Effector memory CD8-positive, alpha-beta T cell (primary cell): Measurements from ENCODE around the gene LURAP1L.

Source experiments
- ATAC-seq: fragments of 150-1000 bp; cut with Tn5 transposase; replicated peaks from 2 replicates; pipeline ENCODE4 v1.10.0; 2021; ENCODE audit warnings: mild to moderate bottlenecking, moderate library complexity
- DNase-seq, 3 experiments: peaks; one replicate each; pipeline ENCODE4 v3.0.0; 2021
- H3K27ac Mint-ChIP-seq, 2 donors: one replicate each; pipeline ENCODE4 v1.8.0; 2022; ENCODE audit warnings: mild to moderate bottlenecking in 2 of 2, mixed read lengths in 2 of 2, moderate library complexity in 2 of 2
- H3K27me3 Mint-ChIP-seq, 2 donors: one replicate each; pipeline ENCODE4 v1.8.0; 2022; ENCODE audit warnings: mixed read lengths in 2 of 2
- H3K36me3 Mint-ChIP-seq: one replicate; pipeline ENCODE4 v1.8.0; 2022; ENCODE audit warnings: mild to moderate bottlenecking, moderate library complexity, mixed read lengths; ENCODE audit not compliant: insufficient read depth
- H3K4me1 Mint-ChIP-seq, 2 donors: one replicate each; pipeline ENCODE4 v1.8.0; 2022; ENCODE audit warnings: low read depth in 2 of 2, mixed read lengths in 2 of 2
- H3K4me3 Mint-ChIP-seq, 2 donors: one replicate each; pipeline ENCODE4 v1.8.0; 2022; ENCODE audit warnings: mild to moderate bottlenecking in 2 of 2, mixed read lengths in 2 of 2, moderate library complexity in 2 of 2
- H3K9me3 Mint-ChIP-seq, 2 donors: one replicate each; pipeline ENCODE4 v1.8.0; 2022; ENCODE audit warnings: mixed read lengths in 2 of 2

LURAP1L gene

DNA sequence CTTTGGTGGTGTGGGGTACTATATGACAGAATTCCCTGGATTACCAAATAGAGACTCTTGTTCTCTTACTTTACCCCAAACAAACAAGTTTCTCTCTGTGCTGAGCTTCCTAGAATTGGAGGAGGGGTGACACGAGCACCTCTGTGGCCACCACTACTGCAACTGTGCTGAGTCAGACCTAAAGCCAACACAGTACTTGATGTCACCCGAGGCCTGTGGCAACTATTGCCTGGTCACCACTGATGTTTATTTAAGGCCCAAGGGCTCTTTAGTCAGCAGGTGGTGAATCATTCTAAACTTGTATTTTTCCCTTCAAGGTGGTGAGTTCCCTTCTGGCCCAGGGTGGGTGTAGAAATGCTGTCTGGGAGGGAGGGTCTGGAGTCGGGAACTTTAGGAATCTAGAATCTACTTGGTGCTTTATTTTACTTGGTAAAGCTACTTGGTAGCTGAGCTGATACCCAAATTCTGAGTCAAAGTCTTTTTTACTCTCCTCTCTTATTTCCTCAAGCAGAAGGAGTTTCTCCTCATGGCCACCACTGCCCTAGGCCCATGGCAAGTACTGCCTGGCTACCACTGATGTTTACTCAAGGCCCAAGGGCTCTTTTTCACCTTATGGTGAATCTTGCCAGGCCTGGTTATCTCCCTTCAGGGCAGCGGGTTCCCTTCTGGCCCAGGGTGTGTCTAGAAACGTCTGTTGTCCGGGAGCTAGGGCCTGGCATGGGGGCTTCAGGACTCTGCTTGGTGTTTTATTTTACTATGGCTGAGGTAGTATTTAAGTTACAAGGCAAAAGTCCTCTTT lies 9.8 kb downstream of the LURAP1L start:
- H3K4me1 Mint-ChIP-seq = no peaks in the 10 kb centered on the region
- H3K36me3 Mint-ChIP-seq = no peaks in the 10 kb centered on the region
- no peak for DNase-seq
- peaks cover 5 to 15% of the 10 kb centered on the region in 2 donors for H3K9me3 Mint-ChIP-seq
- no peak overlapping the region for H3K27ac Mint-ChIP-seq
- no peaks in the 10 kb centered on the region for H3K27me3 Mint-ChIP-seq
- ATAC-seq = no peak
- no peak overlapping the region for H3K4me3 Mint-ChIP-seq

DNA sequence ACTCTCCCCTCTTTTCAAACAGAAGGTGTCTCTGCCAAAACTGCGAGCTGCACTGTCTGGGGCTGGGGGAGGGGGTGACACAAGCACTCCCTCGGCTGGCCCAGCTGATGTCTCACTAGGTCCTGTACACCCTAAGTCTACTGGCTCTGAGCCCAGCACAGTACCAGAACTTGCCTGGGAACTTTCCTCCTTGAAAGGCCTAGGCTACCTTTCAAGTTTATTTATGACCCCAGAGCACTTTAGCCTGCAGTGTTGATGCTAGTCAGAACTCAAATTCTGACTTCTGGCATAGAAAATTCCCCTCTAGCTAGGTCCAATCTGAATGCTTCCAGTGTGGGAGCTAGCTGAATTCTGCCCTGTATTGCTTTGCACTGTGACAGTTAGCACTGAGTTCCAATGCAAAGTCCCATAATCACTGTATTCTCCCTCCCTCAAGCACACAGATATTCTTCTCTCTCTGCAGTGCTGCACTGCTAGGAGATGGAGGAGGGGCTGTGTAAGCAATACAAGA lies 10.5 kb downstream of the LURAP1L start:
- ATAC-seq = no peak
- Mint-ChIP-seq H3K9me3 (peaks cover 5 to 15% of the 10 kb centered on the region in 2 donors), H3K4me1 (no peaks in the 10 kb centered on the region), H3K27me3 (no peaks in the 10 kb centered on the region), H3K4me3 (no peak overlapping the region), H3K36me3 (no peaks in the 10 kb centered on the region), H3K27ac (no peak overlapping the region)
- no peak for DNase-seq

DNA sequence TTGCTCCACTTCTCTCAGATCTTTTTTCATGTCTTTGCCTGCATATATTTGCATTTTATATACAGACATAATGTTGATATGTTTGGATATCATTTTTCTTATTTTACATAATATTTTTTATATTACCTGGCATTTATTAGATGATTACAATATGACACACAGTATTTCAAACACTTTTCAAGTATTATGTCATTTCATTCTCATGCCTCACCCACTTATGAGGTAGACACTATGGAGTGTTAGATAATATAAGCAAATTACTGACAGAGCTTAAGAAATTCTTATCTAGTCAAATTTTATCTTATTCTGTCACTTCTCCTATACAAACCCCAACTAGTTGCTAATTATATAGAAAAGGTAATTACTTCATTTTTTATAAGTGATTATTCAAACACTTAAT lies 11.1 kb downstream of the LURAP1L start:
- Mint-ChIP-seq H3K27ac (no peak overlapping the region), H3K9me3 (peaks cover 5 to 15% of the 10 kb centered on the region in 2 donors), H3K36me3 (no peaks in the 10 kb centered on the region), H3K4me1 (no peaks in the 10 kb centered on the region), H3K27me3 (no peaks in the 10 kb centered on the region), H3K4me3 (no peak overlapping the region)
- DNase-seq (no peak), ATAC-seq (no peak)

DNA sequence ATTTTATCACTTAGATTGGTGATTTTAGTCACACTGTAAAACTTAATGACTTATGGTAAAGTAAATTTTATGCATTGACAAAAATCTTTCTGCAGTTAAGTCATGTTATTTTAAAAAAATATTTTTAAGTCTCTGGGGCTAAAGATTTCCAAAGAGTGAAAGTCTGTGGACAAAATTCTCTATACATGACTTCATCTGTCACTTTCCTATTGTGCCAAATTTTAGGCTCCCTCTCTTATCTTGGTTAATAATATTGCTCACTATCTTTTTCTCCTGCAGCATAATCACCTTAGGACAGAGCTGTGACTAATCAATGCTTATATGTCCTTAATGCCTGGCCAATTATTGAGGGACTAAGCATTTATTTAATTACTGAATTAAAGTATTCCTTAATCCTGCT lies 15.2 kb downstream of the LURAP1L start:
- no peak overlapping the region for H3K4me3 Mint-ChIP-seq
- H3K4me1 Mint-ChIP-seq = no peaks in the 10 kb centered on the region
- H3K27me3 Mint-ChIP-seq = no peaks in the 10 kb centered on the region
- H3K9me3 Mint-ChIP-seq = peaks cover 8% of the 10 kb centered on the region in 2 donors
- ATAC-seq (no peak), DNase-seq (no peak)
- H3K27ac Mint-ChIP-seq = no peak overlapping the region
- H3K36me3 Mint-ChIP-seq = no peaks in the 10 kb centered on the region

DNA sequence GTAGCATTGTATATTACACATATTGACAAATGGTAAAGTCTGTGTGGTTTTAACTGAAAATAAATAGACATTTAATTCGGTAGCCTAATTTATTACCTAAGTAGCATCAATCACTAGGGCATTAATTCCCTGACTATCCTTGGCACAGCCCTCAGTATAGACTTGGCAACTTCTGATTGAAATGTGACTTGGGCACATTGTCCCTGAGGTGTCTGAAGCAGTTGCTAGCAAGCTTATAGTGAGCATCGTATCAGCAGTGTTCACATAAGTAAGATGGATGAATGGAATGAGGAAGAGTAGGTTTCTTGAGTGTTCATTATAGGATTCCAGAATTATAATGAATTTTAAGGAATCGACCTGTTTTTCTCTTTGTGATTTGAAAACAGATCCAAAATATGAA lies 16.1 kb downstream of the LURAP1L start:
- DNase-seq (no peak), ATAC-seq (no peak)
- no peaks in the 10 kb centered on the region for H3K4me1 Mint-ChIP-seq
- no peaks in the 10 kb centered on the region for H3K27me3 Mint-ChIP-seq
- no peaks in the 10 kb centered on the region for H3K36me3 Mint-ChIP-seq
- no peak overlapping the region for H3K4me3 Mint-ChIP-seq
- H3K9me3 Mint-ChIP-seq = peaks cover 8% of the 10 kb centered on the region in 2 donors
- H3K27ac Mint-ChIP-seq = no peak overlapping the region

DNA sequence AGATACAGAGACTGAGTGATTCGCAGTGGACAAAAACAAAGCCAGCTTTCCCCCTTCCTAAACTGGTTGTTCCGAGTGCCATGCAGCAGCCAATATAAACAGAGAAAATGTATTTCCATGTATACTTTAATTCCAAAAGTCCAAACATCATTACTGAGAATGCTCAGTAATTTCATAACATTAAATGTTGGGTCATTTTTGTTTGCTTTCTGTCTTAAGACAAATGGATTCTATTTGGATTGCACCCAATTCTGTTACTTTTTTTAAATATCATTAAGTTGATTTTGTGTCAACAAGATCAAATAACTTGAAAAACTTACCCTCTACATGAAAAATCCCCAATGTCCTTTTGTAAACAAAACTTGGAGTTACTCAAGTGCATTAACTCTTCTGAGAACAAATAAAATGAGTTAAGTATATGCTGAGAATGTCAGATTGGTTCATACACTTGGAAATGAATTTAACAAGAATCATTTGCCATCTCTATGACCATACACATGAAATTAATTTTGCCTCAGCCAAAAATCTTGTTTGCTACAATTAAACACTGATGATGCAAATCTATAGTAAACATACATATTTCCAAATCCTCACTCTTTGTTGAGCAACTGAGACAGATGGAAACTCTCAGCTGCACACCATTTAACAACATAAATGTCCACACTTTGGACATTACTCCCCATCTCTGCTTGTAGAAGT lies 19.4 kb downstream of the LURAP1L start:
- no peaks in the 10 kb centered on the region for H3K4me1 Mint-ChIP-seq
- ATAC-seq = no peak

DNA sequence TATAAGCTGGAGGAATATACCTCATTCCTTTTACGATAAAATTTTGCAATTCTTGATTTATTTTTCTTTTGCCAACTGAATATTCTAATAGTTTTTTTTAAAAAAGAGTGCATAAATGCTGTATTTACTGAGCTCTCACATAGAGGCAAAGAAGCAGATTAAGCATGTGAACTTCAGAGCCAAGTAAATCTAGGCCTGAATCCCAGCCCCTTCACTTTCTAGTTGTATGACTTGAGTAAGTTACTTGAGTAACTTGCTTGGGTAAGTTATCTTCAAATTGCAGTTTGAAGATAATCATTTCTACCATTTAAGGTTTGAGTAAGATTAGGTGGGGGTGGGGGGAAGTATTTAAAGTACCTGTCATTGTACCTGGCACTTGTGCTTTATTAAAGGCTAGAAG lies 21.8 kb downstream of the LURAP1L start:
- no peak overlapping the region for H3K4me3 Mint-ChIP-seq
- no peaks in the 10 kb centered on the region for H3K36me3 Mint-ChIP-seq
- no peak overlapping the region for H3K27ac Mint-ChIP-seq
- DNase-seq (no peak), ATAC-seq (no peak)
- H3K9me3 Mint-ChIP-seq = peaks cover 0 to 3% of the 10 kb centered on the region in 2 donors
- no peaks in the 10 kb centered on the region for H3K27me3 Mint-ChIP-seq
- no peaks in the 10 kb centered on the region for H3K4me1 Mint-ChIP-seq

More for the DNA sequence above, 19.4 kb downstream of the LURAP1L start:
- Mint-ChIP-seq H3K27me3 (no peaks in the 10 kb centered on the region), H3K36me3 (no peaks in the 10 kb centered on the region), H3K27ac (no peak overlapping the region), H3K9me3 (peaks cover 0 to 6% of the 10 kb centered on the region in 2 donors), H3K4me3 (no peak overlapping the region)
- no peak for DNase-seq

DNA sequence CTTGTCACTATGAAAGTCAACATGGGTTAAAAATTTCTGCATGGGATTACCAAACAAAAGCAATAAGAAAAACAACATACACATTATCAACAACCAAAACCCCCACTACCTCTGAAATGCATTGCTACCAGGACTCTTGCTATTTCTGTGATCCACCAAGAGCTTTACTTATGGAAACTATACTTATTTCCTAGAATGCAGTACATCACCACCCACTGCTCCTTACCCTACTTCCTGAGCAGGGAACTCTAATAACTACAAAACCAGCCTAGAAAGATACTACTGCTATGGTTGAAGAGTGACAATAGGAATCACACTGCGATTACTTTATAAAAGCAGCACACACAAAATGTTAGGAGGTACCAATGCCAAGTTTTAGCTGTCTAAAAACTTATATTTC lies 22.2 kb downstream of the LURAP1L start:
- no peaks in the 10 kb centered on the region for H3K27me3 Mint-ChIP-seq
- DNase-seq (no peak), ATAC-seq (no peak)
- no peaks in the 10 kb centered on the region for H3K4me1 Mint-ChIP-seq
- no peak overlapping the region for H3K27ac Mint-ChIP-seq
- no peaks in the 10 kb centered on the region for H3K36me3 Mint-ChIP-seq
- no peak overlapping the region for H3K4me3 Mint-ChIP-seq
- peaks cover 0 to 3% of the 10 kb centered on the region in 2 donors for H3K9me3 Mint-ChIP-seq

DNA sequence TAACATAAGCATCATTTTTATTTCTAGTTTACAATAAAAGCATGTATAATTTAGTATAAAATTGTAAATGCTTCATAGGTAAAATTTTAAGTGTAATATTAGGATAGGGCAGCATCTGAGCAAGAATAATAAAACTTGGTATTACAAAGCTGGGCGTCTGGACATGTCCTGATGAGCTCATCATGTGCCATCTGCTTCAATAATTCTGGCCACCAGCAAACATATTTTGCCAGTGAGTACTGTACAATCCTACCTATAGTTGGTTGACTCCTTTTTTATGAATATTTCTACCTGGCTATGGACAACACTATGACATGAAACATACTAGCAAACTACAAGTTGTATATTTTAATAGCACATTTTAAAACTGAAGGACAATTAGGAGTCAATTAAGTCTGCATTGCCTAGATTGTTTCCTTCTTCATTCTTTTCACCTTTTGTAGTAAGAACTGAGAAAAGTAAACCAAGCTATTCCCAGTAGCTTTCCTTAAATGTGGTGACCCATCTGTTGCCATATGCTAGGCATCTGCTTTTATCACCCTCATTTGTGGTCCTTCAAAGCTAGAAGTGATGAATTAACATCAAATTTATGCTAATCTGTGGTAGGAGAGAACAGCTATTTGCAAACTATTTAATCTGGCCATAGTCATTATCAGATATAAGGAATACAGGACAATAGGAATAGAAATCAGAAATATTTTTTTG lies 23.4 kb downstream of the LURAP1L start:
- H3K4me3 Mint-ChIP-seq = no peak overlapping the region
- H3K4me1 Mint-ChIP-seq = no peaks in the 10 kb centered on the region
- H3K27ac Mint-ChIP-seq = no peak overlapping the region
- peaks cover 5 to 11% of the 10 kb centered on the region in 2 donors for H3K9me3 Mint-ChIP-seq
- no peaks in the 10 kb centered on the region for H3K36me3 Mint-ChIP-seq
- ATAC-seq (no peak), DNase-seq (no peak)
- no peaks in the 10 kb centered on the region for H3K27me3 Mint-ChIP-seq

DNA sequence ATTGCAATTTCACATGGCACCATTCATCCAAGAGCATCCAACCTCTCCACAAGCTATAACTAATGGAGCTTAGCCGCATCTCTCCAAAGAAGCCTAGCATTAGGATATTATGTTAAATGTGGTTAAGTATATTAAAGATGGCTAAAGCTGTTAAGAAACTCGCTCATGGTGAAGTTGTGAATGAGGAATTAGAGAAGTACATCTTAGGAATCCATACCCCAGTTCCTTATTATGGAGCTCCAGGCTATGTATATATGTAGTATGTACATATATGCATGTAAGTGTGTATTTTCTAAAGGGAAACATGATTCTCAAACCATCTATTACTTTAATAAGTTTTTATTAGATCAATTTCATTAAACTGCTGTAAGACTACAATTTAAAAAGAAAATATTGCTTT lies 26.4 kb downstream of the LURAP1L start:
- ATAC-seq = no peak
- H3K4me3 Mint-ChIP-seq = no peak overlapping the region
- no peaks in the 10 kb centered on the region for H3K4me1 Mint-ChIP-seq
- H3K27ac Mint-ChIP-seq = no peak overlapping the region
- no peak for DNase-seq
- no peaks in the 10 kb centered on the region for H3K27me3 Mint-ChIP-seq
- H3K9me3 Mint-ChIP-seq = peaks cover 5 to 11% of the 10 kb centered on the region in 2 donors
- no peaks in the 10 kb centered on the region for H3K36me3 Mint-ChIP-seq

DNA sequence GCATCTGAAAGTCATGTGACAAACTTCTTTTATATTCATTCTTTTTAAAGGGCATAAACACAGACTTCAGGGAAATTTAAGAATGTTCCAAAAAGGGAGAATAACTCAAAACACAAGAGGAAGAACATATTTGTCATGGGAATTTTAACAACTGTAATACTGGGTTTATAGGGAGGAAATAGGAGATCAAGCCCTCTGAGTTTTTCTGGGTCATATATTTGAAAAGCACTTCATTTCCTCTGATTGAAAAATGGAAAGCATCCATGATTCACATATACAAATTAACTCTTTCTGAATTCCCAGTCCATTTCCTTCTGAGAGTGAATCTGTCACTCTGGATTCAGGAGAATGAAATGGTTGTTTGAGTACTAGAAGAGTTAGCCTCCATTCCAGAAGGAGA lies 26.8 kb downstream of the LURAP1L start:
- no peaks in the 10 kb centered on the region for H3K4me1 Mint-ChIP-seq
- peaks cover 5 to 11% of the 10 kb centered on the region in 2 donors for H3K9me3 Mint-ChIP-seq
- no peaks in the 10 kb centered on the region for H3K36me3 Mint-ChIP-seq
- no peaks in the 10 kb centered on the region for H3K27me3 Mint-ChIP-seq
- DNase-seq (no peak), ATAC-seq (no peak)
- H3K4me3 Mint-ChIP-seq = no peak overlapping the region
- no peak overlapping the region for H3K27ac Mint-ChIP-seq

DNA sequence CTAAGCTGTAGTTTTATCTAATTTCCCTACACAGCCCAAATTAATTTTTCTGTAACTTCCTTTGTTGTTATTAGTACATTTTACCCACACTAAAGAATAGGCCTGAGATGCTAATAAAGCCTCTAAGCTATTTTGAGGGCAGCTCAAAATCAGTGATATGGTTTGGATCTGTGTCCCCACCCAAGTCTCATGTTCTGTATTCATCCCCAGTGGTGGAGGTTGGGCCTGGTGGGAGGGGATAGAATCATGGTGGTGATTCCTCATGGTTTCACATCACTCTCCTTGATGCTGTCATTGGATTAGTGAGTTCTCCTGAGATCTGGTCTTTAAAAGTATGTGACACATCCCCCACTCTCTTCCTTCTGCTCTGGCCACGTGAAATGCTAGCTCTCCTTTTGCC lies 27.3 kb downstream of the LURAP1L start:
- H3K36me3 Mint-ChIP-seq = no peaks in the 10 kb centered on the region
- no peaks in the 10 kb centered on the region for H3K4me1 Mint-ChIP-seq
- ATAC-seq = no peak

DNA sequence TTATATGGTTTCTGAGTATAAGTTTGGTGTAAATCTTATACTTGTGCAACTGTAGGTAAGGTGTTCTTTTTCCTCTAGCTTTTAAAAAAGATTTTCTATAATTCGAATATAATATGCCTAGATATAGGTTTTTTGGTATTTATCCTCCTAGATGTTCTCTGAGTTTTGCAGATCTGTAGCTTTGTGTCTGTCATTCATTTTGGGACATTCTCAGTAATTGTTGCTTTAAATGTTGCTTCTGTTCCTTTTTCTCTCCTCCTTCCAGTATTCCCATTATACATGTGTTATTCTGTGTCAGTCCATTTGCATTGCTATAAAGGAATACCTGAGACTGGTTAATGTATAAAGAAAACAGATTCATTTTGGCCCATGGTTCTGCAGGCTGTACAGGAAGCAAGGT lies 33.7 kb downstream of the LURAP1L start:
- Mint-ChIP-seq H3K36me3 (no peaks in the 10 kb centered on the region), H3K27ac (no peak overlapping the region), H3K4me3 (no peak overlapping the region), H3K9me3 (peaks cover 8 to 15% of the 10 kb centered on the region in 2 donors), H3K27me3 (no peaks in the 10 kb centered on the region), H3K4me1 (no peaks in the 10 kb centered on the region)
- ATAC-seq = no peak
- no peak for DNase-seq

More for the DNA sequence above, 27.3 kb downstream of the LURAP1L start:
- no peaks in the 10 kb centered on the region for H3K27me3 Mint-ChIP-seq
- peaks cover 5 to 11% of the 10 kb centered on the region in 2 donors for H3K9me3 Mint-ChIP-seq
- no peak overlapping the region for H3K27ac Mint-ChIP-seq
- DNase-seq = no peak
- H3K4me3 Mint-ChIP-seq = no peak overlapping the region
